Mononuclear cell (primary cell): ENCODE data around the gene SH3RF3. TPM values are rescaled to one million over a fixed set of nuclear protein-coding genes. Genes with fewer than 3 reads are reported as not detected.
"Not testable (repeated sequence)": the region's sequence is repeated elsewhere in the genome, so short reads cannot be mapped to it uniquely, and the experiment has no call there.

Source experiments
- H3K27me3 ChIP-seq: 2 replicates; pipeline ENCODE4 v1.6.0; 2011; ENCODE audit warnings: low read length, control low read depth; ENCODE audit not compliant: insufficient read depth
- H3K4me1 ChIP-seq: 2 replicates; pipeline ENCODE4 v1.5.1; 2011; ENCODE audit warnings: mild to moderate bottlenecking, low read length, control low read depth; ENCODE audit not compliant: insufficient read depth
- H3K4me3 ChIP-seq: 2 replicates; pipeline ENCODE4 v1.5.1; 2011; ENCODE audit warnings: mild to moderate bottlenecking, low read length, moderate library complexity
- H3K9me3 ChIP-seq: 2 replicates; pipeline ENCODE4 v1.5.1; 2011; ENCODE audit warnings: low read depth, mild to moderate bottlenecking, control low read depth, low read length
- total RNA-seq: library from RNA; depleted of rRNA; stranded (reverse); fragments of >200 nt; gene quantifications from one replicate; pipeline ENCODE4 v1.2.3, GENCODE V29; 2012

The SH3RF3 gene
- total RNA-seq, 1 donor: 2.2 TPM

- Histone ChIP-seq H3K27me3 (no peaks in the 10 kb centered on the region), H3K9me3 (no peaks in the 10 kb centered on the region), H3K4me1 (no peaks in the 10 kb centered on the region), H3K4me3 (no peak overlapping the region)
Observed at GRCh38 chr2:109532728-109533076, 403.7 kb downstream of the SH3RF3 start.

DNA sequence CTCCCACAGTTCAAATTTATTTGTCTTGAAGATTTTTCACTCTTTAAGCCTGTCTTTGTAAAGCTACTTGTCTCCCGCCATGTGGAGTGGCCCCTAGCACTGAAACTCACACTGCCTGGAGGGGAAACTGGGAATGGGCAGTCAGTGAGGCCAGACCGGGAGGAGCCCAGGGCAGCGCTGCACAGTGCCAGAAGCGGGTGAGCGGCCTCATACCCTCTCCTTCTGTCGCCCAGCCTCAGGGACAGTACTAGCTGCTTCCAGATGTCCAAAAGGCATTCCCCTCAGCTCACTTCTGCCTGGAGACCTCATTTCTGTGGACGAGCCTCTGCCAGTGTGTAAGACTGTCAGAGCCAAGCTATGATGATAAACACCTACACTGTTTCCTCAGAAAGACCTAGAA, 404.8 kb downstream of the SH3RF3 start:
- H3K9me3 ChIP-seq: no peaks in the 10 kb centered on the region
- H3K4me3 ChIP-seq: no peak overlapping the region
- no peaks in the 10 kb centered on the region for H3K27me3 ChIP-seq
- H3K4me1 ChIP-seq: no peaks in the 10 kb centered on the region

DNA sequence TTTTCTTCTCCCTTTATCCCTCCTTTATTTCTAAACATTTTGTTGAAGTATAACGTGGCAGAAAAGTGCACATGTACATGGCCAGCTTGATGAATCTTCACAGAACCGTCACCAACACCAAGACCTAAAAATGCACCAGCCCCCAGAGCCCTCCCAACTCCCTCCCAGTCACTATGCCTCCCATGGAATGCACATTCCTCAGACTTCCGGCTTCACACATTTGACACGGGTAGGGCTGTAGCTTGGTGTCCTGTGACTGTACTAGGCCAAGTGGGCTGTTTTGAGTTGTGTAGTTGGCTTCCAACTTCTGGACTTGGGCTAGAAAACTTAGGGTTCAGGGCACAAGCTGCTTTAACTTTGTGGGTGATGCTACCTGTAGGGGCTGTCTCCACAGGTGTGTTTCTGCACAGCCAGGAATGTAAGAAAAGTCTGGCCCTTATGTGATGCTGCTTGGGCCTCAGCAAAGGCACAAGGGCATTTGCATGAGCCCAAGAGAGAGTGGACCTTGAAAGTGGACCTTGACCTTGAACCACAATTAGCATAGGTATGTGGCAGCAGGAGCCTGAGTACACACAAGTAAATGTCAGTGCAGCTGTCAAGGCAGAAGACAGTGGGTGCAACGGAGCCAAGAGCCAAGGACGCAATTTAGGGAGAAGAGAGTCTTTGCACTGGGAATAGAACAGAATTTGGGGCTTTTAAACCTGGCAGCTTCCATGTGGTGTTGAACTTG, 406.4 kb downstream of the SH3RF3 start:
- Histone ChIP-seq H3K4me3 (no peak overlapping the region), H3K27me3 (no peaks in the 10 kb centered on the region), H3K9me3 (no peaks in the 10 kb centered on the region), H3K4me1 (no peaks in the 10 kb centered on the region)

- not testable (repeated sequence) for H3K4me3 ChIP-seq, H3K4me1 ChIP-seq, H3K27me3 ChIP-seq, H3K9me3 ChIP-seq
Observed at GRCh38 chr2:109536556-109536955, 407.6 kb downstream of the SH3RF3 start.

- H3K27me3 ChIP-seq: no peaks in the 10 kb centered on the region
- no peaks in the 10 kb centered on the region for H3K4me1 ChIP-seq
- no peaks in the 10 kb centered on the region for H3K9me3 ChIP-seq
- no peak overlapping the region for H3K4me3 ChIP-seq
Observed at GRCh38 chr2:109537565-109538222, 408.7 kb downstream of the SH3RF3 start.

GRCh38 chr2:109538546-109538945, 409.5 kb downstream of the SH3RF3 start:
- Histone ChIP-seq H3K27me3 (no peaks in the 10 kb centered on the region), H3K4me3 (no peak overlapping the region), H3K9me3 (no peaks in the 10 kb centered on the region), H3K4me1 (no peaks in the 10 kb centered on the region)

DNA sequence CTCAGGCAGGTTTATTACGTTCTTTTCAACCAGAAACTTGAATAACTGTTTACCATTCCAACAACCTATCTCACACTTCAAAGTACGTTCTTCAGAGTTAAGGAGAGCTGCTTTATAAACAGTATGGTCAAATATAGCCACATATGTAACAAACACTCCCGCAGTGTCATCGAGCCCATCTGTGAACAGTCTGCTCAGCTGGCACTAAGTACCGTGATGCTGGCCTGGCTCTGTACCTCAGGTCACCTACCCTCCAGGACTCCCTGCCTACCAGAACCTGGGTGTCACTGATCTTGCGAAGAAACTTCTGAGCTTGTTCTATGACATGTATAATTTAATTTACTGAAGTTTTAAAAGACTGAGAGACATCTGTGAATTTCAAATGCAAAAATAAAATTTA, 413.4 kb downstream of the SH3RF3 start:
- H3K9me3 ChIP-seq: no peaks in the 10 kb centered on the region
- no peaks in the 10 kb centered on the region for H3K4me1 ChIP-seq
- H3K4me3 ChIP-seq: no peak overlapping the region
- H3K27me3 ChIP-seq: no peaks in the 10 kb centered on the region

DNA sequence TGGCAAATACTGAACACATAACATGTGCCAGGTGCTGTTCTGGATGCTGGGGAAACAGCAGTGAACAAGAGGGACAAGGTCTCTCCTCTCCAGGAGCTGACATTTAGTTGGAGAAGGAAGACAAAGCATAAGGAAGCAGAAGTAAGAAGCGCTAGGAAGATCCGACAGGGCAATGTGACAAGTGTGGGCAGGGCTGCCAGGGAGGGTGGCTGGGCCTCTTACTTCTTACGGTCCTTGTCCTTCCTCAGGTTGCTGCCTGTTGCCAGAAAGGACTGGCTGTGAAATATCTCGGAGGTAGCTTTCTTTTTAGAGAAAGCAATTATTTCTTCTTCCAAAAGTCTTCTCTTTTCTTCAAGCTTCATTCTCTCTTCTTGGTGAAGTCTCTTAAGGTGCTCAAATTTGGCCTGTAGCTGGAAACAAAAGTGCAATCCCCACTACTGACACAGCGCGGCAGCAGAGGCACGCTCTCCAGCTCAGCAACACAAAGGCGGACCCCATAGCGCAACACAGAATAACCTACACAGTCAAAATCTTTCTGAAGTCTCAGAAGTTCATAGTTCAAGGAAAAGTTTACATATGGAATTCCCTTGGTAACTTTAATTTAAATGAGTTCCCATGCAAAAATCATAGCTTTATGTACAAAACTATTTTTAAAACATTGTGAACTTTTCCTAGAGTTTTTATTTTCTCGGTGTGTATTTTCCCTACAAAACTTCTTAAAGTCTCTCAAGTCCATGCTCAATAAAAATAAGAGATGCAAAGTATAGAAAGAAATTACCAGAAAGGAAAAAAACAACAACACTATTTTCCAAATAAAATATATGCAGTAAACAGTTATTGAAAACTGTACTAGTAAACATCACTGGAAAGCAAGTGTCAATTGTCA, 417.1 kb downstream of the SH3RF3 start:
- no peaks in the 10 kb centered on the region for H3K9me3 ChIP-seq

GRCh38 chr2:109547280-109547679, 418.3 kb downstream of the SH3RF3 start:
- no peaks in the 10 kb centered on the region for H3K27me3 ChIP-seq
- no peak overlapping the region for H3K4me3 ChIP-seq
- no peaks in the 10 kb centered on the region for H3K4me1 ChIP-seq
- H3K9me3 ChIP-seq: no peaks in the 10 kb centered on the region

More for the DNA sequence above, 417.1 kb downstream of the SH3RF3 start:
- H3K4me1 ChIP-seq: no peaks in the 10 kb centered on the region
- H3K27me3 ChIP-seq: no peaks in the 10 kb centered on the region
- H3K4me3 ChIP-seq: no peak overlapping the region

DNA sequence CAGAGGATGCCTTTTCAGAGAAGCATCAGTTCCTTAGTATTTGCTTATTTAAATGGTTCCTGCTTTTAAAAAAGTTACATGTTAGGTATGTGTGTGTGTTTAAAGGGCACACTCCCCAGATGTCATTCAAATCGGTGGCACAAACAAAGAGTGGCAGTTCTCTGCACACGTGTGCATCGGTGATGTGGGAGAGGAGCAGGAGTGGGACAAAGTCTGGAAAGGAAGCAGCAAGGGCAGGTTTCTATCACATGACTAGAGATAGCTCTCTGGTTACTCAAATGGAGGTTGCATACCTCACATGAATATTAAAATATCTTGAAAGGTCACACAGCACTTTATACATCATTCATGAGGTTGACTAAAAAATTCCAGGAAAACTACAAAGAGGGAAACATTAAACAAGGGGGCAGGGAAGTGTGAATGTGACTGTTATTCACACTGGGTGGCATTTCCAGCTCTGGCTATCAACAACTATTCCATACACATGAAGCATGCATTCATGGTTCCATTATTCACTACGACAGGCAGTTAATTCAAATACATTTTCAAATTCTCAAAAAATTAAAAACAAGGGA, 420.1 kb downstream of the SH3RF3 start:
- Histone ChIP-seq H3K27me3 (no peaks in the 10 kb centered on the region), H3K4me3 (no peak overlapping the region), H3K9me3 (no peaks in the 10 kb centered on the region), H3K4me1 (no peaks in the 10 kb centered on the region)

Other genes with a start within 250 kb of the SH3RF3 start
- gene EDAR, start 140.0 kb upstream of the SH3RF3 start, total RNA-seq: 2.5 TPM